NOMO-1 (cell line): ENCODE measurements around the gene GRK1.

Experiments used
- DNase-seq, 2 experiments: peaks; one replicate each; lab custom pipeline; 2025; ENCODE audit not compliant: unreplicated experiment in 2 of 2; lab: John Stamatoyannopoulos, UW

GRK1 gene

GRCh38 chr13:113647351-113648215 lies 19.4 kb upstream of the GRK1 start:
- no peak for DNase-seq

GRCh38 chr13:113648216-113648610 lies 18.8 kb upstream of the GRK1 start:
- no peak for DNase-seq

- no peak for DNase-seq
Measured at GRCh38 chr13:113649212-113649611, 17.8 kb upstream of the GRK1 start.

GRCh38 chr13:113650275-113650674 lies 16.7 kb upstream of the GRK1 start:
- no peak for DNase-seq

- DNase-seq: no peak
Measured at GRCh38 chr13:113650731-113651148, 16.3 kb upstream of the GRK1 start.

GRCh38 chr13:113651511-113652403 lies 15.3 kb upstream of the GRK1 start:
- DNase-seq: no peak

GRCh38 chr13:113652404-113653263 lies 14.4 kb upstream of the GRK1 start:
- no peak for DNase-seq

GRCh38 chr13:113653264-113654174 lies 13.5 kb upstream of the GRK1 start:
- no peak for DNase-seq

- DNase-seq: no peak
Measured at GRCh38 chr13:113654175-113654560, 12.9 kb upstream of the GRK1 start.

GRCh38 chr13:113654591-113655345 lies 12.3 kb upstream of the GRK1 start:
- no peak for DNase-seq

GRCh38 chr13:113655346-113656002 lies 11.5 kb upstream of the GRK1 start:
- DNase-seq: no peak

GRCh38 chr13:113656003-113656588 lies 10.9 kb upstream of the GRK1 start:
- DNase-seq: no peak

- no peak for DNase-seq
Measured at GRCh38 chr13:113656831-113657671, 10.0 kb upstream of the GRK1 start.

- DNase-seq: no peak
Measured at GRCh38 chr13:113657851-113658741, 8.9 kb upstream of the GRK1 start, which contains the start of gene ATP4B. Gene ATP4B, minus strand, starts transcription at chr13:113658198. Its CDS starts 54 bp downstream, at chr13:113658144.

GRCh38 chr13:113658836-113659235 lies 8.2 kb upstream of the GRK1 start:
- DNase-seq: no peak

- no peak for DNase-seq
Measured at GRCh38 chr13:113659337-113659736, 7.7 kb upstream of the GRK1 start.
